PC-9 (cell line): ENCODE data around the gene EXOC1L. TPM values are rescaled to one million over a fixed set of nuclear protein-coding genes. Genes with fewer than 3 reads are reported as not detected.

Experiments used
- BruUV-seq: library from RNA; stranded (reverse); fragments of 400-500 nt; replicated peaks from 2 replicates; lab custom pipeline; 2021; lab: Mats Ljungman, UMichigan
- CTCF ChIA-PET: fragments of 300-600 bp; sonication (Branson Sonifier 250); formaldehyde crosslinking; loops from one replicate; lab custom pipeline; 2022; ENCODE audit warnings: antibody characterized with exemption; lab: Charles Lee
- POLR2A ChIA-PET: fragments of 300-600 bp; sonication (Branson Sonifier 250); formaldehyde crosslinking; loops from one replicate; lab custom pipeline; 2022; ENCODE audit warnings: antibody characterized with exemption; ENCODE audit not compliant: unreplicated experiment; lab: Charles Lee
- DNase-seq, 2 experiments: peaks; one replicate each; pipeline versions ENCODE4 v3.0.0 to v3.0.0-alpha.2; 2015 to 2022; ENCODE audit warnings: mixed read lengths in 1 of 2
- H2AFZ ChIP-seq: fragments of 200-600 bp; sonication (generic); 2 replicates; pipeline ENCODE4 v1.8.1; 2017; ENCODE audit warnings: antibody characterized with exemption
- H3F3A ChIP-seq: fragments of 200-600 bp; sonication (generic); 2 replicates; pipeline ENCODE4 v1.8.1; 2017; ENCODE audit warnings: antibody characterized with exemption, mild to moderate bottlenecking, low read depth; ENCODE audit not compliant: insufficient read depth
- H3K27ac ChIP-seq: fragments of 200-600 bp; sonication (generic); 2 replicates; pipeline ENCODE4 v1.6.1; 2016; ENCODE audit warnings: mixed run types
- H3K27me3 ChIP-seq: fragments of 200-600 bp; sonication (generic); 2 replicates; pipeline ENCODE4 v1.6.1; 2016; ENCODE audit warnings: low read depth, mixed run types; ENCODE audit not compliant: insufficient read depth
- H3K36me3 ChIP-seq: fragments of 200-600 bp; sonication (generic); 2 replicates; pipeline ENCODE4 v1.6.1; 2016; ENCODE audit warnings: low read depth, mixed run types
- H3K4me1 ChIP-seq: fragments of 200-600 bp; sonication (generic); replicated peaks from 2 replicates; pipeline ENCODE4 v1.6.1; 2016; ENCODE audit warnings: mixed run types; ENCODE audit not compliant: insufficient read depth
- H3K4me2 ChIP-seq: fragments of 200-600 bp; sonication (generic); 2 replicates; pipeline ENCODE4 v1.6.1; 2017; ENCODE audit warnings: mixed run types
- H3K4me3 ChIP-seq: fragments of 200-600 bp; sonication (generic); 2 replicates; pipeline ENCODE4 v1.6.1; 2016; ENCODE audit warnings: mixed run types
- H3K79me2 ChIP-seq: fragments of 200-600 bp; sonication (generic); 2 replicates; pipeline ENCODE4 v1.6.1; 2017; ENCODE audit warnings: low read depth, mixed run types
- H3K9me2 ChIP-seq: fragments of 200-600 bp; sonication (generic); 2 replicates; pipeline ENCODE4 v1.8.1; 2017; ENCODE audit warnings: mild to moderate bottlenecking; ENCODE audit not compliant: insufficient read depth
- H3K9me3 ChIP-seq: fragments of 200-600 bp; sonication (generic); 2 replicates; pipeline ENCODE4 v1.8.1; 2016; ENCODE audit warnings: low read depth; ENCODE audit not compliant: insufficient read depth
- H4K20me1 ChIP-seq: fragments of 200-600 bp; sonication (generic); 2 replicates; pipeline ENCODE4 v1.8.1; 2017; ENCODE audit not compliant: insufficient read depth
- CTCF ChIP-seq: fragments of 200-600 bp; sonication (generic); conservative IDR thresholded peaks from 2 replicates; pipeline ENCODE4 v1.6.1; 2017; ENCODE audit warnings: mixed run types, antibody characterized with exemption, mild to moderate bottlenecking, moderate library complexity
- EZH2 ChIP-seq: fragments of 200-600 bp; sonication (generic); IDR thresholded peaks from 2 replicates; pipeline ENCODE4 v1.8.0; 2017; ENCODE audit warnings: antibody characterized with exemption, low read depth
- intact Hi-C: fragments of 100-400 bp; cut with micrococcal nuclease; formaldehyde crosslinking; loops from one replicate; pipeline ENCODE4 v1.10.0; 2022; ENCODE audit not compliant: unreplicated experiment
- total RNA-seq: library from RNA; stranded (reverse); gene quantifications from 2 replicates; pipeline ENCODE4 v1.2.3, GENCODE V29; 2021

The EXOC1L gene
- total RNA-seq, 1 experiment from 2014 or later = not detected

- no peaks in the 10 kb centered on the region for H3K27me3 ChIP-seq
- H3K9me2 ChIP-seq = no peaks in the 10 kb centered on the region
- peak overlapping the region; percentile 45 for H3K27ac ChIP-seq
- H3K4me3 ChIP-seq = peak overlapping the region; percentile 6; the same call in 1 of the 2 replicates
- peaks cover 34% of the 10 kb centered on the region for H3K4me1 ChIP-seq
- peak overlapping the region; percentile 67 for H2AFZ ChIP-seq
- BruUV-seq = no TSS peak
- no peaks in the 10 kb centered on the region for H3K36me3 ChIP-seq
- intact Hi-C loops = loop anchor here (2.0 to 5.0 kb wide), 2 partner anchors 120 to 305 kb away; partner anchors contain the start of gene CLOCK
- ChIA-PET CTCF (no interaction called here), POLR2A (no interaction called here)
- TF ChIP-seq CTCF = no peak
- no peak for TF ChIP-seq EZH2
- H3K9me3 ChIP-seq = no peaks in the 10 kb centered on the region
- peaks cover 24% of the 10 kb centered on the region for H3K79me2 ChIP-seq
- peak; percentile 17 to 79 for DNase-seq
- H3F3A ChIP-seq = peaks cover 12% of the 10 kb centered on the region; the same call in 1 of the 2 replicates
- peak overlapping the region; percentile 90 for H3K4me2 ChIP-seq
- no peaks in the 10 kb centered on the region for H4K20me1 ChIP-seq
These were observed 32.3 kb downstream of the EXOC1L start for GRCh38 chr4:55851885-55852284.

GRCh38 chr4:55853484-55854046 is 34.0 kb downstream of the EXOC1L start, which contains the start of gene EXOC1:
Gene EXOC1 (plus strand): TSS chr4:55853648. CDS start chr4:55858324, 4,676 bp downstream.
- POLR2A ChIA-PET = interaction anchor here (0.5 to 0.7 kb wide), 4 partner anchors 12 to 508 kb away, joined by 3 to 7 read pairs (median 4); no protein-coding TSS in a partner anchor
- Histone ChIP-seq H3F3A (peaks cover 12% of the 10 kb centered on the region; the same call in 1 of the 2 replicates), H3K4me1 (peaks cover 34% of the 10 kb centered on the region), H3K36me3 (no peaks in the 10 kb centered on the region), H3K4me2 (peak within 1 kb of the TSS; percentile 90), H2AFZ (peak within 1 kb of the TSS; percentile 88), H3K9me3 (no peaks in the 10 kb centered on the region), H3K27me3 (no peaks in the 10 kb centered on the region), H3K79me2 (peaks cover 33% of the 10 kb centered on the region), H3K9me2 (no peaks in the 10 kb centered on the region), H3K27ac (peak within 1 kb of the TSS; percentile 45), H3K4me3 (peak within 1 kb of the TSS; percentile 91), H4K20me1 (no peaks in the 10 kb centered on the region)
- TF ChIP-seq EZH2 = no peak
- no peak for TF ChIP-seq CTCF
- no TSS peak for BruUV-seq
- peak; percentile 86 to 93 for DNase-seq
- CTCF ChIA-PET = no interaction called here
- intact Hi-C loops = loop anchor here (2.0 to 5.0 kb wide), 2 partner anchors 121 to 307 kb away; partner anchors contain the start of gene CLOCK

GRCh38 chr4:55854129-55854528 is 34.5 kb downstream of the EXOC1L start:
- no TSS peak for BruUV-seq
- CTCF ChIA-PET = no interaction called here
- no peaks in the 10 kb centered on the region for H3K27me3 ChIP-seq
- H2AFZ ChIP-seq = peak overlapping the region; percentile 88; the same call in 1 of the 2 replicates
- H3K79me2 ChIP-seq = peaks cover 33% of the 10 kb centered on the region
- H3F3A ChIP-seq = peaks cover 12% of the 10 kb centered on the region; the same call in 1 of the 2 replicates
- H3K4me3 ChIP-seq = peak overlapping the region; percentile 91
- POLR2A ChIA-PET = interaction anchor here (0.6 to 0.7 kb wide), 2 partner anchors 13 to 101 kb away, joined by 3 read pairs; no protein-coding TSS in a partner anchor
- H3K27ac ChIP-seq = no peak overlapping the region
- peaks cover 34% of the 10 kb centered on the region for H3K4me1 ChIP-seq
- TF ChIP-seq EZH2 = no peak
- TF ChIP-seq CTCF = no peak
- H3K9me2 ChIP-seq = no peaks in the 10 kb centered on the region
- H3K4me2 ChIP-seq = peak overlapping the region; percentile 90
- no peaks in the 10 kb centered on the region for H3K36me3 ChIP-seq
- no peaks in the 10 kb centered on the region for H4K20me1 ChIP-seq
- no peak for DNase-seq
- intact Hi-C loops = loop anchor here (5.0 kb wide), 1 partner anchor 122 kb away; no protein-coding TSS in a partner anchor
- H3K9me3 ChIP-seq = no peaks in the 10 kb centered on the region
